ENCODE data around the gene ODAD2.
"Not testable (repeated sequence)": the region's sequence is repeated elsewhere in the genome, so short reads cannot be mapped to it uniquely, and the experiment has no call there.

ODAD2 gene

GRCh38 chr10:27969931-27970330, 28.9 kb downstream of the ODAD2 start:
- DNase-seq = not testable (repeated sequence)

GRCh38 chr10:27959093-27959715, 39.7 kb downstream of the ODAD2 start:
- DNase-seq = no peak

- not testable (repeated sequence) for DNase-seq
These were observed 40.5 kb downstream of the ODAD2 start for GRCh38 chr10:27958383-27958782.

GRCh38 chr10:27950242-27950564, 48.7 kb downstream of the ODAD2 start:
- no peak for DNase-seq

GRCh38 chr10:27949528-27950241, 49.2 kb downstream of the ODAD2 start:
- DNase-seq = no peak

GRCh38 chr10:27948186-27948585, 50.7 kb downstream of the ODAD2 start:
- DNase-seq = no peak

GRCh38 chr10:27947540-27947939, 51.3 kb downstream of the ODAD2 start:
- no peak for DNase-seq

GRCh38 chr10:27944005-27944404, 54.9 kb downstream of the ODAD2 start:
- DNase-seq = no peak

GRCh38 chr10:27914888-27915287, 84.0 kb downstream of the ODAD2 start:
- DNase-seq = no peak

GRCh38 chr10:27912231-27912630, 86.6 kb downstream of the ODAD2 start:
- no peak for DNase-seq

- DNase-seq = no peak
These were observed 87.3 kb downstream of the ODAD2 start for GRCh38 chr10:27911539-27911938.

- DNase-seq = no peak
These were observed 87.9 kb downstream of the ODAD2 start for GRCh38 chr10:27911011-27911410.

GRCh38 chr10:27908231-27908630, 90.6 kb downstream of the ODAD2 start:
- no peak for DNase-seq

- DNase-seq = not testable (repeated sequence)
These were observed 99.4 kb downstream of the ODAD2 start for GRCh38 chr10:27899485-27899884.

GRCh38 chr10:27899058-27899457, 99.8 kb downstream of the ODAD2 start:
- DNase-seq = no peak

GRCh38 chr10:27893358-27893954, 105.4 kb downstream of the ODAD2 start:
- DNase-seq = no peak

GRCh38 chr10:27890971-27891370, 107.9 kb downstream of the ODAD2 start:
- no peak for DNase-seq

- DNase-seq = no peak
These were observed 109.4 kb downstream of the ODAD2 start for GRCh38 chr10:27889518-27889917.

- no peak for DNase-seq
These were observed 114.7 kb downstream of the ODAD2 start for GRCh38 chr10:27884185-27884641.

- no peak for DNase-seq
These were observed 120.6 kb downstream of the ODAD2 start for GRCh38 chr10:27878281-27878680.

GRCh38 chr10:27865221-27865635, 133.7 kb downstream of the ODAD2 start:
- no peak for DNase-seq

- no peak for DNase-seq
These were observed 137.1 kb downstream of the ODAD2 start for GRCh38 chr10:27861781-27862180.

GRCh38 chr10:27857616-27858015, 141.3 kb downstream of the ODAD2 start:
- peak; percentile 18 for DNase-seq

GRCh38 chr10:27844223-27844622, 154.7 kb downstream of the ODAD2 start:
- no peak for DNase-seq
